ENCODE results near the gene FRMD3.

- no peak for TF ChIP-seq CTCF (IDR thresholded peaks at IDR 0.05)
- TF ChIP-seq POLR2A (IDR thresholded peaks at IDR 0.05): no peak
Measured at GRCh38 chr9:83472764-83473163, 65.4 kb downstream of the FRMD3 start.
